Parathyroid adenoma (tissue), 2 donors: Measurements from ENCODE around the gene BCAS4.

Source experiments
- H2AFZ ChIP-seq: fragments of 300-600 bp; sonication (generic); one replicate; pipeline ENCODE4 v1.7.0; 2017; ENCODE audit warnings: antibody characterized with exemption, mild to moderate bottlenecking
- H3K27ac ChIP-seq: fragments of 300-600 bp; sonication (generic); one replicate; pipeline ENCODE4 v1.7.0; 2017
- H3K27me3 ChIP-seq: fragments of 300-600 bp; sonication (generic); one replicate; pipeline ENCODE4 v1.7.0; 2017; ENCODE audit warnings: low read length; ENCODE audit not compliant: control insufficient read depth, insufficient read depth
- H3K36me3 ChIP-seq: fragments of 300-600 bp; sonication (generic); one replicate; pipeline ENCODE4 v1.7.0; 2017; ENCODE audit warnings: low read length; ENCODE audit not compliant: control insufficient read depth, insufficient read depth
- H3K4me1 ChIP-seq: fragments of 300-600 bp; sonication (generic); one replicate; pipeline ENCODE4 v1.7.0; 2017; ENCODE audit warnings: control low read depth
- H3K4me2 ChIP-seq: fragments of 300-600 bp; sonication (generic); one replicate; pipeline ENCODE4 v1.7.0; 2017; ENCODE audit warnings: low read length
- H3K4me3 ChIP-seq: fragments of 300-600 bp; sonication (generic); one replicate; pipeline ENCODE4 v1.7.0; 2017; ENCODE audit warnings: low read depth, low read length
- H3K79me2 ChIP-seq: fragments of 300-600 bp; sonication (generic); one replicate; pipeline ENCODE4 v1.7.0; 2017; ENCODE audit warnings: control low read depth
- H3K9ac ChIP-seq: fragments of 300-600 bp; sonication (generic); one replicate; pipeline ENCODE4 v1.7.0; 2017; ENCODE audit warnings: mild to moderate bottlenecking
- H3K9me3 ChIP-seq: fragments of 300-600 bp; sonication (generic); one replicate; pipeline ENCODE4 v1.7.0; 2017; ENCODE audit warnings: low read length; ENCODE audit not compliant: control insufficient read depth
- CTCF ChIP-seq: fragments of 300-600 bp; sonication (generic); IDR thresholded peaks from one replicate; pipeline ENCODE4 v1.7.0; 2017; ENCODE audit warnings: antibody characterized with exemption, mild to moderate bottlenecking
- donor health status: primary hyperparathyroidism.

The BCAS4 gene

GRCh38 chr20:50783390-50783789 lies 11.5 kb upstream of the BCAS4 start:
- no peak for TF ChIP-seq CTCF
- Histone ChIP-seq H3K9ac (no peak overlapping the region), H3K4me1 (peaks cover 4% of the 10 kb centered on the region), H2AFZ (no peak overlapping the region), H3K4me2 (no peak overlapping the region), H3K27ac (no peak overlapping the region), H3K36me3 (no peaks in the 10 kb centered on the region), H3K79me2 (no peaks in the 10 kb centered on the region), H3K4me3 (no peak overlapping the region), H3K27me3 (no peaks in the 10 kb centered on the region), H3K9me3 (no peaks in the 10 kb centered on the region)

- H3K79me2 ChIP-seq, result no peaks in the 10 kb centered on the region
- no peak overlapping the region for H3K4me2 ChIP-seq
- H3K27ac ChIP-seq, result no peak overlapping the region
- peaks cover 7% of the 10 kb centered on the region for H3K4me1 ChIP-seq
- H3K4me3 ChIP-seq, result no peak overlapping the region
- no peaks in the 10 kb centered on the region for H3K9me3 ChIP-seq
- no peak for TF ChIP-seq CTCF
- H3K36me3 ChIP-seq, result no peaks in the 10 kb centered on the region
- H3K9ac ChIP-seq, result no peak overlapping the region
- no peaks in the 10 kb centered on the region for H3K27me3 ChIP-seq
- no peak overlapping the region for H2AFZ ChIP-seq
Observed at GRCh38 chr20:50783903-50784302, 11.0 kb upstream of the BCAS4 start.

GRCh38 chr20:50784464-50784863 lies 10.4 kb upstream of the BCAS4 start:
- Histone ChIP-seq H3K4me3 (no peak overlapping the region), H2AFZ (no peak overlapping the region), H3K79me2 (no peaks in the 10 kb centered on the region), H3K4me2 (no peak overlapping the region), H3K9ac (no peak overlapping the region), H3K27me3 (no peaks in the 10 kb centered on the region), H3K4me1 (peaks cover 7% of the 10 kb centered on the region), H3K27ac (no peak overlapping the region), H3K36me3 (no peaks in the 10 kb centered on the region), H3K9me3 (no peaks in the 10 kb centered on the region)
- no peak for TF ChIP-seq CTCF

- Histone ChIP-seq H3K27ac (no peak overlapping the region), H3K36me3 (no peaks in the 10 kb centered on the region), H3K9me3 (no peaks in the 10 kb centered on the region), H3K4me1 (peaks cover 17% of the 10 kb centered on the region), H3K27me3 (no peaks in the 10 kb centered on the region), H2AFZ (no peak overlapping the region), H3K79me2 (no peaks in the 10 kb centered on the region), H3K4me2 (no peak overlapping the region), H3K9ac (no peak overlapping the region), H3K4me3 (no peak overlapping the region)
- no peak for TF ChIP-seq CTCF
Observed at GRCh38 chr20:50786703-50787102, 8.2 kb upstream of the BCAS4 start.

GRCh38 chr20:50787181-50787580 lies 7.7 kb upstream of the BCAS4 start:
- no peaks in the 10 kb centered on the region for H3K36me3 ChIP-seq
- H3K9ac ChIP-seq, result no peak overlapping the region
- H3K27me3 ChIP-seq, result no peaks in the 10 kb centered on the region
- H3K9me3 ChIP-seq, result no peaks in the 10 kb centered on the region
- H3K79me2 ChIP-seq, result no peaks in the 10 kb centered on the region
- peaks cover 17% of the 10 kb centered on the region for H3K4me1 ChIP-seq
- H3K4me3 ChIP-seq, result no peak overlapping the region
- H2AFZ ChIP-seq, result no peak overlapping the region
- TF ChIP-seq CTCF, result no peak
- no peak overlapping the region for H3K27ac ChIP-seq
- no peak overlapping the region for H3K4me2 ChIP-seq
